Measurements from ENCODE around the gene EVL. TPM values are rescaled to one million over a fixed set of nuclear protein-coding genes. Genes with fewer than 3 reads are reported as not detected.
"Not testable (repeated sequence)": the region's sequence is repeated elsewhere in the genome, so short reads cannot be mapped to it uniquely, and the experiment has no call there.

EVL gene
- 100 to 1,000 TPM; 793 to 831 TPM for total RNA-seq
- total RNA-seq: 736 to 927 reads per million in 2 donors

GRCh38 chr14:100065111-100065871 is at the start of gene EVL:
EVL (plus strand) TSS chr14:100065422; CDS start chr14:100065501, 79 bp downstream.
- ATAC-seq: peak; percentile 35
- peak within 1 kb of the TSS; percentile 98 for H3K4me3 Mint-ChIP-seq
- DNase-seq: peak; percentile 46 to 54 (median 49)
- peak within 1 kb of the TSS; percentile 99 for H3K27ac Mint-ChIP-seq
- H3K9me3 ChIP-seq (ENCODE audit: control insufficient read depth, low read length, poor library complexity, severe bottlenecking): no peaks in the 10 kb centered on the region
- H3K4me1 Mint-ChIP-seq: peaks cover 74% of the 10 kb centered on the region
- H3K36me3 Mint-ChIP-seq (ENCODE audit: low read depth): peaks cover 8% of the 10 kb centered on the region
- no peaks in the 10 kb centered on the region for H3K27me3 Mint-ChIP-seq

GRCh38 chr14:100017553-100017952 is 47.7 kb upstream of the EVL start:
- Mint-ChIP-seq H3K36me3 (ENCODE audit: low read depth) (peaks cover 2% of the 10 kb centered on the region), H3K4me1 (no peaks in the 10 kb centered on the region), H3K27ac (no peak overlapping the region), H3K4me3 (no peak overlapping the region), H3K27me3 (no peaks in the 10 kb centered on the region)
- H3K9me3 ChIP-seq (ENCODE audit: control insufficient read depth, low read length, poor library complexity, severe bottlenecking): no peaks in the 10 kb centered on the region
- ATAC-seq (no peak), DNase-seq (no peak)

GRCh38 chr14:100018054-100018453 is 47.2 kb upstream of the EVL start:
- DNase-seq (no peak), ATAC-seq (no peak)
- no peak overlapping the region for H3K27ac Mint-ChIP-seq
- H3K4me3 Mint-ChIP-seq: no peak overlapping the region
- H3K9me3 ChIP-seq (ENCODE audit: control insufficient read depth, low read length, poor library complexity, severe bottlenecking): no peaks in the 10 kb centered on the region
- no peaks in the 10 kb centered on the region for H3K27me3 Mint-ChIP-seq
- no peaks in the 10 kb centered on the region for H3K4me1 Mint-ChIP-seq
- H3K36me3 Mint-ChIP-seq (ENCODE audit: low read depth): peaks cover 2% of the 10 kb centered on the region

GRCh38 chr14:100018482-100018881 is 46.7 kb upstream of the EVL start:
- ATAC-seq (no peak), DNase-seq (no peak)
- H3K4me1 Mint-ChIP-seq: no peaks in the 10 kb centered on the region
- no peaks in the 10 kb centered on the region for H3K9me3 ChIP-seq (ENCODE audit: control insufficient read depth, low read length, poor library complexity, severe bottlenecking)
- H3K27ac Mint-ChIP-seq: no peak overlapping the region
- H3K36me3 Mint-ChIP-seq (ENCODE audit: low read depth): peaks cover 2% of the 10 kb centered on the region
- H3K27me3 Mint-ChIP-seq: no peaks in the 10 kb centered on the region
- H3K4me3 Mint-ChIP-seq: no peak overlapping the region

GRCh38 chr14:100019156-100019744 is 46.0 kb upstream of the EVL start:
- H3K9me3 ChIP-seq (ENCODE audit: control insufficient read depth, low read length, poor library complexity, severe bottlenecking): no peaks in the 10 kb centered on the region
- Mint-ChIP-seq H3K4me1 (peaks cover 2% of the 10 kb centered on the region), H3K27ac (no peak overlapping the region), H3K27me3 (no peaks in the 10 kb centered on the region), H3K36me3 (ENCODE audit: low read depth) (peaks cover 2% of the 10 kb centered on the region), H3K4me3 (no peak overlapping the region)
- DNase-seq: no peak
- no peak for ATAC-seq

- no peak overlapping the region for H3K27ac Mint-ChIP-seq
- peaks cover 11% of the 10 kb centered on the region for H3K4me1 Mint-ChIP-seq
- H3K9me3 ChIP-seq (ENCODE audit: control insufficient read depth, low read length, poor library complexity, severe bottlenecking): no peaks in the 10 kb centered on the region
- H3K27me3 Mint-ChIP-seq: no peaks in the 10 kb centered on the region
- no peak for DNase-seq
- H3K4me3 Mint-ChIP-seq: no peak overlapping the region
- ATAC-seq: no peak
- H3K36me3 Mint-ChIP-seq (ENCODE audit: low read depth): peaks cover 2% of the 10 kb centered on the region
These were observed 44.6 kb upstream of the EVL start for GRCh38 chr14:100020629-100021028.

- no peak overlapping the region for H3K27ac Mint-ChIP-seq
- peaks cover 1% of the 10 kb centered on the region for H3K27me3 Mint-ChIP-seq
- no peak for DNase-seq
- H3K4me3 Mint-ChIP-seq: no peak overlapping the region
- no peaks in the 10 kb centered on the region for H3K9me3 ChIP-seq (ENCODE audit: control insufficient read depth, low read length, poor library complexity, severe bottlenecking)
- no peak for ATAC-seq
- H3K36me3 Mint-ChIP-seq (ENCODE audit: low read depth): peaks cover 2% of the 10 kb centered on the region
- peaks cover 11% of the 10 kb centered on the region for H3K4me1 Mint-ChIP-seq
These were observed 42.3 kb upstream of the EVL start for GRCh38 chr14:100022772-100023451.

- Mint-ChIP-seq H3K36me3 (ENCODE audit: low read depth) (peaks cover 2% of the 10 kb centered on the region), H3K27ac (peak overlapping the region; percentile 60), H3K4me3 (no peak overlapping the region), H3K27me3 (peaks cover 10% of the 10 kb centered on the region), H3K4me1 (peaks cover 11% of the 10 kb centered on the region)
- no peaks in the 10 kb centered on the region for H3K9me3 ChIP-seq (ENCODE audit: control insufficient read depth, low read length, poor library complexity, severe bottlenecking)
- peak; percentile 57 for ATAC-seq
- DNase-seq: no peak
These were observed 40.1 kb upstream of the EVL start for GRCh38 chr14:100025111-100025510.

GRCh38 chr14:100027771-100028490 is 37.3 kb upstream of the EVL start:
- ATAC-seq (no peak), DNase-seq (no peak)
- Mint-ChIP-seq H3K4me1 (peaks cover 13% of the 10 kb centered on the region), H3K36me3 (ENCODE audit: low read depth) (no peaks in the 10 kb centered on the region), H3K27me3 (peaks cover 10% of the 10 kb centered on the region), H3K27ac (no peak overlapping the region), H3K4me3 (no peak overlapping the region)
- H3K9me3 ChIP-seq (ENCODE audit: control insufficient read depth, low read length, poor library complexity, severe bottlenecking): no peaks in the 10 kb centered on the region

GRCh38 chr14:100028990-100029677 is 36.1 kb upstream of the EVL start:
- Mint-ChIP-seq H3K36me3 (ENCODE audit: low read depth) (no peaks in the 10 kb centered on the region), H3K4me1 (peaks cover 11% of the 10 kb centered on the region), H3K27me3 (peaks cover 10% of the 10 kb centered on the region), H3K4me3 (no peak overlapping the region), H3K27ac (no peak overlapping the region)
- H3K9me3 ChIP-seq (ENCODE audit: control insufficient read depth, low read length, poor library complexity, severe bottlenecking): no peaks in the 10 kb centered on the region
- ATAC-seq: no peak
- no peak for DNase-seq

- not testable (repeated sequence) for ATAC-seq; H3K27ac Mint-ChIP-seq; DNase-seq; H3K4me3 Mint-ChIP-seq; H3K36me3 Mint-ChIP-seq (ENCODE audit: low read depth); H3K9me3 ChIP-seq (ENCODE audit: control insufficient read depth, low read length, poor library complexity, severe bottlenecking); H3K4me1 Mint-ChIP-seq
- H3K27me3 Mint-ChIP-seq: peaks cover 10% of the 10 kb centered on the region
These were observed 35.2 kb upstream of the EVL start for GRCh38 chr14:100030006-100030405.

GRCh38 chr14:100030452-100031153 is 34.6 kb upstream of the EVL start:
- peaks cover 2% of the 10 kb centered on the region for H3K4me1 Mint-ChIP-seq
- no peak overlapping the region for H3K4me3 Mint-ChIP-seq
- peaks cover 10% of the 10 kb centered on the region for H3K27me3 Mint-ChIP-seq
- no peaks in the 10 kb centered on the region for H3K36me3 Mint-ChIP-seq (ENCODE audit: low read depth)
- no peak for ATAC-seq
- no peak for DNase-seq
- H3K9me3 ChIP-seq (ENCODE audit: control insufficient read depth, low read length, poor library complexity, severe bottlenecking): no peaks in the 10 kb centered on the region
- no peak overlapping the region for H3K27ac Mint-ChIP-seq

Measured in T-helper 17 cell (primary cell).